K562 (cell line): ENCODE data around the gene WFIKKN1. TPM values are rescaled to one million over a fixed set of nuclear protein-coding genes. Genes with fewer than 3 reads are reported as not detected.

Experiments
- ATAC-seq: fragments of 200-7000 bp; cut with Tn5 transposase; 3 replicates; pipeline ENCODE4 v1.9.1; 2020; ENCODE audit warnings: moderate library complexity
- BruUV-seq: library from RNA; stranded (reverse); fragments of 400-500 nt; replicated peaks from 2 replicates; lab custom pipeline; 2021; lab: Mats Ljungman, UMichigan
- CTCF ChIA-PET: fragments of 300-600 bp; formaldehyde crosslinking; extraction: SDS; loops from one replicate; lab custom pipeline; 2021; ENCODE audit warnings: low intra/inter-chr PET ratio; lab: Yijun Ruan, JAX
- POLR2A ChIA-PET: fragments of 300-600, 350-650 bp; sonication (Branson Sonifier 250); formaldehyde crosslinking; extraction: SDS; loops from one replicate; lab custom pipeline; 2021; ENCODE audit warnings: antibody characterized with exemption, inconsistent platforms; lab: Yijun Ruan, JAX
- DNase-seq, 4 experiments: peaks; one replicate each; pipeline versions ENCODE4 v3.0.0 to v3.0.0-alpha.2; 2011 to 2018; ENCODE audit warnings: low spot score in 3 of 4, mixed read lengths in 3 of 4; ENCODE audit errors: extremely low read depth in 1 of 4
- FAIRE-seq: peaks from 2 replicates; lab custom pipeline; 2011; peaks lifted over from hg19 to GRCh38; lab: Jason Lieb, UNC
- H2AFZ ChIP-seq: 2 replicates; pipeline ENCODE4 v1.6.0; 2011; ENCODE audit warnings: low read depth, low read length, control low read depth, inconsistent platforms
- H3K27ac ChIP-seq: fragments of 200-600 bp; 3 replicates; pipeline ENCODE4 v1.8.0; 2011; ENCODE audit warnings: low read depth, mild to moderate bottlenecking, control low read depth, inconsistent platforms, low read length, moderate library complexity, mixed read lengths; ENCODE audit errors: extremely low read depth
- H3K27me3 ChIP-seq, 2 experiments: fragments of 300-600 bp in 1 of 2; 2 replicates in 1 of 2; 3 replicates in 1 of 2; pipeline versions ENCODE4 v1.6.0 to v1.8.0; 2011; ENCODE audit warnings: inconsistent platforms in 2 of 2, low read length in 2 of 2, mild to moderate bottlenecking in 1 of 2, mixed read lengths in 1 of 2, moderate library complexity in 1 of 2; ENCODE audit not compliant: control insufficient read depth in 2 of 2, insufficient read depth in 2 of 2
- H3K36me3 ChIP-seq: fragments of 300-600 bp; 3 replicates; pipeline ENCODE4 v1.8.0; 2011; ENCODE audit warnings: mild to moderate bottlenecking, low read length, inconsistent platforms; ENCODE audit not compliant: control insufficient read depth, insufficient read depth
- H3K4me1 ChIP-seq, 2 experiments: fragments of 200-600 bp in 1 of 2; replicated peaks in 1 of 2; 2 replicates in 1 of 2; 3 replicates in 1 of 2; pipeline versions ENCODE4 v1.5.1 to v1.8.0; 2011; ENCODE audit warnings: inconsistent platforms in 2 of 2, low read length in 2 of 2, mild to moderate bottlenecking in 1 of 2, mixed read lengths in 1 of 2, moderate library complexity in 1 of 2; ENCODE audit not compliant: control insufficient read depth in 2 of 2, insufficient read depth in 2 of 2
- H3K4me2 ChIP-seq: 2 replicates; pipeline ENCODE4 v1.6.1; 2011; ENCODE audit warnings: low read length, control low read depth, inconsistent platforms, mixed read lengths; ENCODE audit not compliant: insufficient read depth
- H3K4me3 ChIP-seq: fragments of 200-600 bp; sonication (generic), shearing (Covaris generic); 2 replicates; pipeline ENCODE4 v1.5.1; 2016; ENCODE audit warnings: control low read depth, inconsistent platforms
- H3K79me2 ChIP-seq: fragments of 200-600 bp; 3 replicates; pipeline ENCODE4 v1.8.0; 2011; ENCODE audit warnings: low read length, inconsistent platforms; ENCODE audit not compliant: control insufficient read depth, insufficient read depth
- H3K9ac ChIP-seq, 2 experiments: 2 replicates each; pipeline versions ENCODE4 v1.6.0 to v1.6.1; 2011; ENCODE audit warnings: low read depth in 2 of 2, low read length in 2 of 2, control low read depth in 1 of 2, inconsistent platforms in 1 of 2, mild to moderate bottlenecking in 1 of 2, mixed read lengths in 1 of 2; ENCODE audit not compliant: insufficient read depth in 1 of 2
- H3K9me1 ChIP-seq: one replicate; pipeline ENCODE4 v1.6.0; 2011; ENCODE audit warnings: inconsistent platforms, mild to moderate bottlenecking, low read length, moderate library complexity; ENCODE audit not compliant: control insufficient read depth, insufficient read depth
- H3K9me3 ChIP-seq: replicated peaks from 2 replicates; pipeline ENCODE4 v1.5.1; 2011; ENCODE audit warnings: low read depth, low read length, inconsistent platforms; ENCODE audit not compliant: control insufficient read depth, insufficient read depth
- H4K20me1 ChIP-seq: replicated peaks from 2 replicates; pipeline ENCODE4 v1.6.1; 2011; ENCODE audit warnings: low read length, inconsistent platforms, mixed read lengths; ENCODE audit not compliant: control insufficient read depth, insufficient read depth
- CGGBP1 ChIP-seq: fragments of 250-450 bp; sonication (Bioruptor Pico); IDR thresholded peaks from 2 replicates; pipeline ENCODE4 v1.9.0; 2021; ENCODE audit warnings: mild to moderate bottlenecking
- FOXP1 ChIP-seq: sonication (generic); formaldehyde crosslinking; IDR thresholded peaks from 2 replicates; pipeline ENCODE4 v1.8.0; 2022; ENCODE audit warnings: mild to moderate bottlenecking, missing genetic modification reagents
- L3MBTL2 ChIP-seq: fragments of 450-650 bp; IDR thresholded peaks from 2 replicates; pipeline ENCODE4 v1.6.1; 2016; ENCODE audit warnings: mild to moderate bottlenecking, moderate library complexity
- MAX ChIP-seq: sonication (generic); formaldehyde crosslinking; IDR thresholded peaks from 2 replicates; pipeline ENCODE4 v1.9.0; 2022; ENCODE audit warnings: mild to moderate bottlenecking, missing genetic modification reagents
- MAZ ChIP-seq, 2 experiments: fragments of 450-650 bp in 1 of 2; sonication (generic) in 1 of 2; formaldehyde crosslinking; IDR thresholded peaks in 1 of 2; conservative IDR thresholded peaks in 1 of 2; 2 replicates each; pipeline versions ENCODE4 v1.4.0 to v1.5.0; 2020; ENCODE audit warnings: mild to moderate bottlenecking in 1 of 2, missing genetic modification reagents in 1 of 2
- MTF1 ChIP-seq: fragments of 250-450 bp; sonication (Bioruptor Pico); IDR thresholded peaks from 2 replicates; pipeline ENCODE4 v1.9.0; 2021; ENCODE audit warnings: moderate library complexity, mild to moderate bottlenecking, inconsistent platforms, borderline replicate concordance
- NKRF ChIP-seq: fragments of 450-650 bp; IDR thresholded peaks from 2 replicates; pipeline ENCODE4 v1.6.1; 2016; ENCODE audit warnings: borderline replicate concordance
- RNF2 ChIP-seq: sonication (generic); IDR thresholded peaks from 2 replicates; pipeline ENCODE4 v1.6.1; 2016
- SP1 ChIP-seq: sonication (generic); formaldehyde crosslinking; IDR thresholded peaks from 2 replicates; pipeline ENCODE4 v1.8.1; 2022; ENCODE audit warnings: mild to moderate bottlenecking, missing genetic modification reagents
- TCF7L2 ChIP-seq: fragments of 150-350 bp; IDR thresholded peaks from 2 replicates; pipeline ENCODE4 v1.6.1; 2016; ENCODE audit warnings: low read depth, mild to moderate bottlenecking, low read length, moderate library complexity
- ZNF395 ChIP-seq: fragments of 200-800 bp; sonication (Bioruptor generic); IDR thresholded peaks from 2 replicates; pipeline ENCODE4 v1.6.1; 2017; ENCODE audit warnings: missing genetic modification characterization, missing compliant biosample characterization
- ZNF511 ChIP-seq: sonication (generic); formaldehyde crosslinking; IDR thresholded peaks from 2 replicates; pipeline ENCODE4 v1.8.0; 2022; ENCODE audit warnings: mild to moderate bottlenecking, missing genetic modification reagents
- ZNF740 ChIP-seq, 3 experiments: fragments of 200-800 bp in 1 of 3; sonication (Bioruptor generic) in 1 of 3; sonication (generic) in 1 of 3; formaldehyde crosslinking in 1 of 3; IDR thresholded peaks; 2 replicates each; pipeline versions ENCODE4 v1.6.1 to v1.8.0; 2016 to 2022; ENCODE audit warnings: mild to moderate bottlenecking in 2 of 3, missing compliant biosample characterization in 2 of 3, missing genetic modification characterization in 2 of 3, missing genetic modification reagents in 1 of 3
- ZNF764 ChIP-seq: fragments of 250-450 bp; sonication (Bioruptor Pico); IDR thresholded peaks from 2 replicates; pipeline ENCODE4 v1.4.0; 2020; ENCODE audit warnings: low read depth, mild to moderate bottlenecking, moderate library complexity
- WGBS: fragments of 100-300 bp; shearing (Covaris generic); methylation state at CpG from one replicate; pipeline ENCODE4 v1.1.6; 2016; ENCODE audit warnings: low coverage, mixed read lengths; ENCODE audit not compliant: insufficient coverage; ENCODE audit errors: missing lambda C conversion rate; 5-methylcytosine and 5-hydroxymethylcytosine counted together
- in situ Hi-C: fragments of 300-500 bp; cut with MboI; formaldehyde crosslinking; loops from 4 replicates; pipeline ENCODE4 v1.15.0; 2018; ENCODE audit warnings: inconsistent platforms, mixed read lengths
- intact Hi-C: fragments of 100-400 bp; cut with micrococcal nuclease; formaldehyde crosslinking; loops from 2 replicates; pipeline ENCODE4 v1.14.2; 2022
- polyA plus RNA-seq, 8 experiments: library from polyadenylated mRNA; depleted of rRNA in 4 of 8; stranded (reverse) in 5 of 8; unstranded in 3 of 8; fragments of >200 nt; fragmentation: Nextera tagmentation in 2 of 8; fragmentation: Illumina TruSeq in 1 of 8; extraction: Ambion mirVana in 2 of 8; extraction: Trizol in 1 of 8; gene quantifications; 2 replicates each; pipeline versions ENCODE4 v1.2.1 to v1.2.3, GENCODE V29; 2011 to 2014; ENCODE audit warnings: inconsistent platforms in 1 of 8, missing spikeins in 1 of 8
- total RNA-seq, 7 experiments: library from RNA; depleted of rRNA in 6 of 7; stranded (reverse); fragments of >200 nt in 6 of 7; fragmentation: Illumina TruSeq in 2 of 7; extraction: Trizol in 2 of 7; gene quantifications; 2 replicates each; pipeline versions ENCODE4 v1.2.1 to v1.2.3, GENCODE V29; 2011 to 2021; ENCODE audit warnings: low replicate concordance in 1 of 7

WFIKKN1 gene
- total and polyA plus RNA-seq, 9 of the 15 experiments (the other 6 are each of a cell fraction or from before 2014, with no cell fraction given): 0.14 to 1.1 (median 0.50) TPM; not detected in 4

GRCh38 chr16:681746-682427 lies 51.1 kb downstream of the WFIKKN1 start:
- H3K27me3 ChIP-seq: no peaks in the 10 kb centered on the region
- in situ Hi-C loops: no loop called here
- peaks cover 21% of the 10 kb centered on the region for H4K20me1 ChIP-seq
- peaks cover 41% of the 10 kb centered on the region for H3K79me2 ChIP-seq
- peak in 3 of 4 experiments; percentile 29 to 89 (median 62) for DNase-seq
- no peaks in the 10 kb centered on the region for H3K9me3 ChIP-seq
- H3K4me3 ChIP-seq: peak overlapping the region; percentile 98
- no peak overlapping the region for H2AFZ ChIP-seq
- no TSS peak for BruUV-seq
- CTCF ChIA-PET: interaction anchor here (0.6 kb wide), 1 partner anchor 13 kb away, joined by 3 read pairs; no protein-coding TSS in a partner anchor
- H3K9me1 ChIP-seq: peaks cover 11% of the 10 kb centered on the region
- H3K4me1 ChIP-seq: peaks cover 33 to 98% of the 10 kb centered on the region in 2 experiments
- peaks cover 55% of the 10 kb centered on the region for H3K36me3 ChIP-seq
- peak; percentile 11 for ATAC-seq
- peak overlapping the region; percentile 89 for H3K27ac ChIP-seq
- intact Hi-C loops: loop anchor here (5.0 kb wide), 1 partner anchor 285 kb away; the partner anchor contains the start of gene NME4
- H3K4me2 ChIP-seq: peak overlapping the region; percentile 75
- peak; percentile 82 for FAIRE-seq
- H3K9ac ChIP-seq: peak overlapping the region; percentile 83 to 98
- POLR2A ChIA-PET: interaction anchor here (0.7 to 1.8 kb wide), 11 partner anchors 8 to 636 kb away, joined by 3 to 10 read pairs (median 4); partner anchors contain the start of genes CAPN15, METTL26, WDR24 and WFIKKN1
- WGBS: 61% methylated on average over 26 of the region's 28 CpGs
- TF ChIP-seq CGGBP1 (no peak), MAX (CRISPR knock-in tag) (peak; percentile 93), MTF1 (no peak), RNF2 (peak; percentile 65; the same call in 1 of the 2 replicates), ZNF740 (CRISPR knock-in tag; IDR thresholded peaks at IDR 0.05) (peak; percentile 49; the same call in 1 of the 2 replicates), ZNF740 (tag; IDR thresholded peaks at IDR 0.05) (no peak), MAZ (CRISPR knock-in tag; conservative IDR thresholded peaks at IDR 0.05 in 1 of 2, IDR thresholded peaks at IDR 0.05 in 1 of 2) (0 out of 4 replicates have a peak, but pooled peaks of 1 of the 2 experiments have one; percentile 26), L3MBTL2 (peak; percentile 95), NKRF (peak; percentile 61; the same call in 1 of the 2 replicates), FOXP1 (CRISPR knock-in tag) (peak; percentile 42), SP1 (CRISPR knock-in tag) (0 out of 2 replicates have a peak, but pooled peaks have one; percentile 16), ZNF511 (0 out of 2 replicates have a peak, but pooled peaks have one; percentile 56), TCF7L2 (no peak), ZNF764 (no peak), ZNF395 (CRISPR knock-in tag) (peak; percentile 76; the same call in 1 of the 2 replicates)
